Activated CD4-positive, alpha-beta T cell treated with anti-CD3 and anti-CD28 coated beads, Interleukin-2, amount 50 U/mL, for 24 hours (primary cell): ENCODE measurements around the gene ZSCAN21.
"Not testable (repeated sequence)": the region's sequence is repeated elsewhere in the genome, so short reads cannot be mapped to it uniquely, and the experiment has no call there.

Source experiments
- DNase-seq, 2 donors: peaks; one replicate each; pipeline ENCODE4 v3.0.0-alpha.2; 2020; ENCODE audit warnings: low read depth in 1 of 2, low spot score in 1 of 2

ZSCAN21 gene

GRCh38 chr7:100049441-100050291 lies at the start of gene ZSCAN21:
TSS of gene ZSCAN21 (plus strand) at chr7:100049774. CDS start at chr7:100057007, 7,233 bp downstream.
- peak; percentile 71 to 78 for DNase-seq

DNA sequence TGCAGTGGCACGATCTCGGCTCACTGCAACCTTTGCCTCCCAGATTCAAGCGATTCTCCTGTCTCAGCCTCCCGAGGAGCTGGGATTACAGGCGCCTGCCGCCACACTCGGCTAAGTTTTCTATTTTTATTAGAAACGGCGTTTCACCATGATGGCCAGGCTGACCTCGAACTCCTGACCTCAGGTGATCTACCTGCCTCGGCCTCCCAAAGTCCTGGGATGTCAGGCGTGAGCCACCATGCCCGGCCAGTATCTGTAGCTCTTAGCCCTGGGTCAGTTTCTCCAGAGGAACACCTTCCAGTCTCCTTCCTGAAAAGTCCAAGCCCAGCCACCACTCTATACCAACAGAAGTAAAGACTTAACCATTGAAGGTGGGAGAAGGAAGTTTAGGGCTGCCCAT lies 49.3 kb upstream of the ZSCAN21 start:
- DNase-seq: no peak

DNA sequence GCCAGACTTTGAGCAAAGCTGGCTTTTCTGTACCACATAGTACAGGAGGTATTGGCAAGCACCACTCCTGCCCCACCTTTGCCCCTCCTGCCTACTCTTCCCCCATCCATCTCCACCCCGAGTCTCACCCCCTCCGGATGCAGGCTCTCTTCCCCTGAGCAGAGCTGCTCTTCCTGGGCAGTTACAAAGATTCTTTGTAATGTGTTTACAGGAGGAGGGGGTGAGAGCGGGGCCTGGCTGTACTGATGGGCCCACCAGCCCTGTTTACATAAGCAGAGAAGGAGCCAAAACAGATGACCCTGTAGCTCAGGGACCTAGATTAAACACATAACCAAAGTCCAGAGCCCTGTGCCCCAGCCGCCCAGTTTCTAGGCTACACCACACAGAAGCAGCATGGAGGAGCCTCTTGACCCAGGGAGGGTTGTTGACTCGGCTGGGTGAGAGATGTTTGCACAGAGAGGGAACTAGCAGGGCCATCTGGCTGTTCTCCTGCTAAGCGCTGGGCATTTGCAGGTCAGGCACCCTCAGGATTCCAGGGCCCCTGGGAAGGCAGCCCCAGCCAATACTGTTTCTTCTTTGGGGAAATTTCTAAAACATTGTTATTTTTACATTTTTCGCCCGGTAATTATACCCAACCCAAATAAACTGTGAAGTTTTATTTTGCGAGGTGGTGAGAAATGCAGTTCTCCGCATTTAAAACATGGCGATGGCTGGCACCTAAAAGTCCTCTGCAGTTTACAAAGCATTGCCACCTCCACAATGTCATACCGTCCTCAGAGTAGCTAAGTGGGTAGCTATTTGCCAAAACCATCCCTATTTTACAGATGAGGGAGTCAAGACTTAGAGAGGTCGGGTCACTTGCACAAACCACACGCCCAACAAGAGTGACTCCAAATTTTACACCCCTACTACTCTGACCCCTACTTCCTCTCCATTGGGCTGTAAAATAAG lies 45.6 kb upstream of the ZSCAN21 start:
- no peak for DNase-seq

DNA sequence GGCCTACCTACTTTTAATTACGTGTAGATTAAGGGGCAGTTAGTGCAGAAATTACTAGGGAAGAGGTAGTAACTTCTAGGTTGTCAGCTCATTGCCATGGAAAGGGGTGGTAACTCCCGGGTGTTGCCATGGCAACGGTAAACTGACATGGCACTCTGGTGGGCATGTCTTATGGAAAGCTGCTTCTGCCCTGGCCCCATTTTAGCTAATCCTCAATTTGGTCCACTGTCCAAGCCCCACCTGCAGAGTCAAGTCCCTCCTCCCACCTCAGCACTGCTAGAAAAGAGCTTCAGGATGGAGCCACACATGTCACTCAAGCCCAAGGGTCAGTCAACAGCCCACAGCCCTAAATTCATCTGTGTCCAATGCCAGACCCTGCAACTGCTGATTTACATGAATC lies 41.7 kb upstream of the ZSCAN21 start:
- no peak for DNase-seq

DNA sequence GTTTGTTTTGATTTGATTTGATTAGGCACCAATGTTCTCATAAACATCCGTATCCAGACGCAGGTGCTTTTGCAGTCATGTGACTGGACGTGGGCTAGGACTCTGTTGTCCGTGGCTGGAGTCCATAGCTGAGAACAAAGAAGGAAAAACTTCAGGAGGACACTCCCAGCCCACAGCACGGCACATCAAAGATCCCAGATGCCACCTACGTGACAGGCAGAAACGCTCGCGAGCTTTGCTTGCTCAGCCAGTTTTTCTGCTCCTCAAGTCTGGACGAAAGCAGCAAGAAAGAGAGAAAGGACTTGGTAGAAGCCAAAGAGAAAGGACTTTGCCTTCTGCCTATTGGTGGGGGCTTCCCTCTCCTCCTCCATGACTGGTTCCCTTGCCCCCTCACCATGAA lies 41.0 kb upstream of the ZSCAN21 start:
- no peak for DNase-seq

DNA sequence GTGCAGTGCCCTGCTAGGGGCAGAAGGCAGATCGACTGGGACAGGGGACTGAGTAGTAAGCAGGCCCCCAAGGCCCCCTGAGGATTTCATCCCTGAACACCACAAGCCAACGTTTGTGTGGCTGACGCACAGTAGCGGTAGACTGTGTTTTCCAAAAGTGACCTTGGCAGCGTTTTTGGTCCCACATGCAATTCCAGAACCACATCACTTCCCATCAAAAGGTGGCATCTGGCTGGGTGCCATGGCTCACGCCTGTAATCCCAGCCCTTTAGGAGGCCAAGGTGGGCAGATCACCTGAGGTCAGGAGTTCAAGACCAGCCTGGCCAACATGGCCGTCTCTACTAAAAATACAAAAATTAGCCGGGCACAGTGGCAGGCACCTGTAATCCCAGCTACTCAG lies 39.6 kb upstream of the ZSCAN21 start:
- not testable (repeated sequence) for DNase-seq

- no peak for DNase-seq
Measured at GRCh38 chr7:100010901-100011300, 38.7 kb upstream of the ZSCAN21 start.

- no peak for DNase-seq
Measured at GRCh38 chr7:100011516-100011915, 38.1 kb upstream of the ZSCAN21 start.

- DNase-seq: not testable (repeated sequence)
Measured at GRCh38 chr7:100012385-100013327, 36.9 kb upstream of the ZSCAN21 start.

- no peak for DNase-seq
Measured at GRCh38 chr7:100013328-100013676, 36.3 kb upstream of the ZSCAN21 start.

- peak; percentile 70 to 82 for DNase-seq
Measured at GRCh38 chr7:100015232-100016214, 34.1 kb upstream of the ZSCAN21 start, which contains the start of gene ZKSCAN1. TSS of gene ZKSCAN1 (plus strand) at chr7:100015596. CDS start at chr7:100023507, 7,911 bp downstream.

DNA sequence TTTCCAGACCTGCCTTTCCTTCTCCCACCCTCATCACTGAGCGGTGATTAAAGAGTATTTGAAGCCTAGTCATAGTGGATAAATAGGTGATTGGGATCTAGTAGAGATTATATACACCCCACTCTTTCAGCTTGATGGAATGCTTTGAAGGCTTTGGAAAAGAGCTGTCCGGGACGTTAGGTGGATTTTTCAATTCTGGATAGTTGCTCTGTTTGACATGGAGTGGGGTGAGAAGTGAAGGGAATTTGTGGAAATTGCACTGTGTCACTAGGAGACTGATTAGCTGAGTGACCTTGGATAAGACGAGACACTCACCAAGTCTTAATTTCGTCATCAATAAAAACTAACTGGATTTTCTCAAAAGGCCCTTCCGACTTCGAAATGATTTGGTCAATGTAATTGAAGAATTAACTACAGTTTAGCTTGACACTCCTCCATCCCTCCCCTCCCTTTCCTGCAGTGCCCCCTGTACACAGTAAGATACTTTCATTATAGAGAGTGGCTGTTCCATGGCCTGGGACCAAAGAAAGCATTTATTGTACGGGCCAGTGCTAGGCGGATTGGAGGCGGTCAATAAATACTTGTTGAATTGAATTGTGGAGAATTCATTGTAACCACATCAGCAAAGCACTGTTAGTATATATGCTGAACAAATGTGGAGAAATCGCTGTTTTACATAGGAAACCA lies 33.2 kb upstream of the ZSCAN21 start:
- no peak for DNase-seq

DNA sequence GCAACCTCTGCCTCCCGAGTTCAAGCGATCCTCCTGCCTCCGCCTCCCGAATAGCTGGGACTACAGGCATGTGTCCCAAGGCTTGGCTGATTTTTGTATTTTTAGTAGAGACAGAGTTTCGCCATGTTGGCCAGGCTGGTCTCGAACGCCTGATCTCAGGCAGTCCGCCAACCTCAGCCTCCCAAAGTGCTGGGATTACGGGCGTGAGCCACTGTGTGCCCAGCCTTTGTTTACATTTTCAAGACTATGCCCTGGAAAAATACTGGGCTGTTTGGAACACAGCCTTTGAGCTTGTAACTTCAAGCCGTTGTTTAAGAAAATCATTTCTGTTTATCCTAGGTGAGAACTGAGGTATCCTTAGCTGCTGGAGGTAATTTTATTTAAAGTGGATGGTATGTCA lies 32.3 kb upstream of the ZSCAN21 start:
- no peak for DNase-seq

DNA sequence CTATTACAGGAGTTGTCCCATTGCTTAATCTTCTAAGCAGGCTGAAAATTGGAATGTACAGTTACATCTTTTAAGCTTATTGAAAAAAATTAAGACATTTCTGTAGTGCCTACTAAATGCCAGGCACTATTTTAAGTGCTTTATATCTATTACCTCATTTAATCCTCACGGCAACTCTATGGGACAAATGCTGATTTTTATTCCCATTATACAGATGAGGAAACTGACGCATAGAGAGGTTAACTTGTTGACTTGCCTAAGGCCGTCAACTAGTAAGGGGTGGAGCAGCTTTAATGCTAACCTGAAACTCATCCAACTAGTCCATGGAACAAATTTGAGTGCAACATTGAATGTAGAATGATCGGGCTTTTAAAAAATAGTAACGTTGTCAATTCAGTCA lies 31.7 kb upstream of the ZSCAN21 start:
- DNase-seq: no peak

DNA sequence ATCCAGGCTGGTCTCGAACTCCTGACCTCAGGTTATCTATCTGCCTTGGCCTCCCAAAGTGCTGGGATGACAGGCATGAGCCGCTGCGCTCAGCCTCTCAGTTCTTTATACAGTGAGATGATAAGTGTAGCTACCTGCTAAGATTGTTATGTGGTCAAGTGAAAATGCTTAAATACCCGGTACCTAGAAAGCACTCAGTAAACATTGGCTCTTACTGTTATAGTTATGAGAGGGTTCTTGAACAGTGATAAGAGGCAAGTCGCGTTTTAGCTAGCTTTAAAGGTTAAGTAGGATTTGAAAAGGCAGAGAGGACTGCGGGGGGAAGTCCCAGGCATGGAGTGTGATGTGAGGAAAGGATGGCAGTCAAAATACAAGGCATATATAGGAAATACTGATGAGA lies 29.7 kb upstream of the ZSCAN21 start:
- DNase-seq: no peak

GRCh38 chr7:100021297-100021696 lies 28.3 kb upstream of the ZSCAN21 start:
- no peak for DNase-seq

DNA sequence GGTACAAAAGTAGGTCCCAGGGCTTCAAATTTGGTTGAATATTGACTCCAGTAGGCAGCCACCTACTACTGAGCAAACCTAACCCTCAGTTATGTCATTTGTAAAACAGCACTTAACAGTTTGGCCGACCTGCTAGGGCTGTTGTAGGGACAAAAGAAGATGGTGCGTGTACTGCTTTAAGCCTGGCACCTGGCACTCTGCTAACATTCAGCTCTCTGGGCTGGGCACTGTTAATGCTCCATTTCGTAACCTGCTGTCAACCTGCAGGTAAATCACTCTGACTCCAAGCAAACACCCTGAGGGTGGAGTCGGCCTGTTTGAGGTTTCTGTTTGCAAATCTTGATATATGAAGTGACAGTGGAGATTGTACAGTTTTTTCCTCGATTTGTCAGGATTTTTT lies 27.0 kb upstream of the ZSCAN21 start:
- no peak for DNase-seq

GRCh38 chr7:100023526-100023925 lies 26.0 kb upstream of the ZSCAN21 start:
- no peak for DNase-seq

GRCh38 chr7:100024020-100024619 lies 25.5 kb upstream of the ZSCAN21 start:
- DNase-seq: no peak
